OCI-LY1 (cell line): ENCODE results near the gene CHMP3.

ENCODE experiments used
- H2AFZ ChIP-seq: fragments of 200-600 bp; sonication (generic), shearing (Covaris generic); 2 replicates; pipeline ENCODE4 v1.6.0; 2014; ENCODE audit warnings: antibody characterized with exemption, mild to moderate bottlenecking, low read length
- H3F3A ChIP-seq: fragments of 200-600 bp; sonication (generic), shearing (Covaris generic); 2 replicates; pipeline ENCODE4 v1.6.0; 2014; ENCODE audit warnings: mild to moderate bottlenecking, antibody characterized with exemption, low read length, moderate library complexity; ENCODE audit not compliant: insufficient read depth
- H3K27ac ChIP-seq: fragments of 200-600 bp; sonication (generic); 2 replicates; pipeline ENCODE4 v1.5.1; 2014; ENCODE audit warnings: low read length, mixed run types, mild to moderate bottlenecking, low read depth; ENCODE audit not compliant: poor library complexity, severe bottlenecking
- H3K27me3 ChIP-seq: fragments of 200-600 bp; sonication (generic); 2 replicates; pipeline ENCODE4 v1.6.0; 2014; ENCODE audit warnings: antibody characterized with exemption, mild to moderate bottlenecking, low read length, moderate library complexity; ENCODE audit not compliant: insufficient read depth
- H3K36me3 ChIP-seq: fragments of 200-600 bp; sonication (generic); 2 replicates; pipeline ENCODE4 v1.6.1; 2014; ENCODE audit warnings: mild to moderate bottlenecking, antibody characterized with exemption, low read length, moderate library complexity, mixed read lengths; ENCODE audit not compliant: insufficient read depth
- H3K4me1 ChIP-seq: fragments of 200-600 bp; sonication (generic); 2 replicates; pipeline ENCODE4 v1.5.1; 2014; ENCODE audit warnings: mild to moderate bottlenecking, low read length, moderate library complexity; ENCODE audit not compliant: insufficient read depth, severe bottlenecking
- H3K4me2 ChIP-seq: fragments of 200-600 bp; sonication (generic), shearing (Covaris generic); 2 replicates; pipeline ENCODE4 v1.6.1; 2014; ENCODE audit warnings: low read length
- H3K4me3 ChIP-seq: fragments of 200-600 bp; sonication (generic); 2 replicates; pipeline ENCODE4 v1.5.1; 2014; ENCODE audit warnings: low read length, low read depth, mild to moderate bottlenecking, mixed read lengths; ENCODE audit not compliant: poor library complexity, severe bottlenecking
- H3K79me2 ChIP-seq: fragments of 200-600 bp; shearing (Covaris generic); 2 replicates; pipeline ENCODE4 v1.6.1; 2016; ENCODE audit warnings: mixed run types, low read length, mixed read lengths; ENCODE audit not compliant: insufficient read depth
- H3K9ac ChIP-seq: fragments of 200-600 bp; sonication (generic), shearing (Covaris generic); 2 replicates; pipeline ENCODE4 v1.6.1; 2014; ENCODE audit warnings: mild to moderate bottlenecking, low read length, mixed read lengths
- H3K9me2 ChIP-seq: fragments of 200-600 bp; sonication (generic), shearing (Covaris generic); 2 replicates; pipeline ENCODE4 v1.6.1; 2014; ENCODE audit warnings: low read depth, mild to moderate bottlenecking, low read length, mixed read lengths
- H3K9me3 ChIP-seq: fragments of 200-600 bp; shearing (Covaris generic); 2 replicates; pipeline ENCODE4 v1.6.1; 2014; ENCODE audit warnings: low read length, mixed read lengths
- H4K20me1 ChIP-seq: fragments of 200-600 bp; sonication (generic), shearing (Covaris generic); 2 replicates; pipeline ENCODE4 v1.6.0; 2016; ENCODE audit warnings: mild to moderate bottlenecking, low read length; ENCODE audit not compliant: insufficient read depth
- EZH2 ChIP-seq: fragments of 200-600 bp; sonication (generic), shearing (Covaris generic); IDR thresholded peaks from 2 replicates; pipeline ENCODE4 v1.8.0; 2017; ENCODE audit warnings: borderline replicate concordance, mixed run types, mild to moderate bottlenecking, antibody characterized with exemption, low read length, moderate library complexity, mixed read lengths
- TF ChIP-seq, protein P1 (sequence below): fragments of 200-600 bp; sonication (generic), shearing (Covaris generic); IDR thresholded peaks from 2 replicates; pipeline ENCODE4 v1.5.1; 2017; ENCODE audit warnings: mild to moderate bottlenecking, antibody characterized with exemption, low read length, moderate library complexity, mixed read lengths

CHMP3 gene

DNA sequence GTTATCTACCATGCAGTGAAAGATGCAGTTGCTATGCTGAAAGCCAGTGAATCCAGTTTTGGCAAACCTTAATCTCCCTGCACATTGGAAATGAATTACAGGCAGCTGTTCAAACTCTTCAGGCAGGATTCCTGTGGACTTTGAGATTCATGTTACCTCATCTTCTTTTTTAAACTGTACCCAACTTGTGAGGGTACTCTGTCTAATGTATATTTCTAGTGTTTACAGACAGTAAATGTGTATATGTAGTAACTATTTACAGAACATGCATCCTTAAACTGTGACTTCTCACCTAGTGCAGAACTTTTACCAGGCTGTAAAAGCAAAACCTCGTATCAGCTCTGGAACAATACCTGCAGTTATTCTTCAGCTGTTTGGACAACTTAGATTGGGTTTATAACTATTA lies 71.2 kb downstream of the CHMP3 start:
- no peak overlapping the region for H3K9ac ChIP-seq
- peaks cover 100% of the 10 kb centered on the region for H3K36me3 ChIP-seq
- no peaks in the 10 kb centered on the region for H4K20me1 ChIP-seq
- H3K4me3 ChIP-seq, result no peak overlapping the region
- no peaks in the 10 kb centered on the region for H3K4me1 ChIP-seq
- H3K9me2 ChIP-seq, result no peaks in the 10 kb centered on the region
- no peaks in the 10 kb centered on the region for H3K9me3 ChIP-seq
- TF ChIP-seq EZH2, result no peak
- TF ChIP-seq, protein P1, sequence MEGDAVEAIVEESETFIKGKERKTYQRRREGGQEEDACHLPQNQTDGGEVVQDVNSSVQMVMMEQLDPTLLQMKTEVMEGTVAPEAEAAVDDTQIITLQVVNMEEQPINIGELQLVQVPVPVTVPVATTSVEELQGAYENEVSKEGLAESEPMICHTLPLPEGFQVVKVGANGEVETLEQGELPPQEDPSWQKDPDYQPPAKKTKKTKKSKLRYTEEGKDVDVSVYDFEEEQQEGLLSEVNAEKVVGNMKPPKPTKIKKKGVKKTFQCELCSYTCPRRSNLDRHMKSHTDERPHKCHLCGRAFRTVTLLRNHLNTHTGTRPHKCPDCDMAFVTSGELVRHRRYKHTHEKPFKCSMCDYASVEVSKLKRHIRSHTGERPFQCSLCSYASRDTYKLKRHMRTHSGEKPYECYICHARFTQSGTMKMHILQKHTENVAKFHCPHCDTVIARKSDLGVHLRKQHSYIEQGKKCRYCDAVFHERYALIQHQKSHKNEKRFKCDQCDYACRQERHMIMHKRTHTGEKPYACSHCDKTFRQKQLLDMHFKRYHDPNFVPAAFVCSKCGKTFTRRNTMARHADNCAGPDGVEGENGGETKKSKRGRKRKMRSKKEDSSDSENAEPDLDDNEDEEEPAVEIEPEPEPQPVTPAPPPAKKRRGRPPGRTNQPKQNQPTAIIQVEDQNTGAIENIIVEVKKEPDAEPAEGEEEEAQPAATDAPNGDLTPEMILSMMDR, result no peak
- H3K79me2 ChIP-seq, result no peaks in the 10 kb centered on the region
- no peak overlapping the region for H3K27ac ChIP-seq
- H2AFZ ChIP-seq, result no peak overlapping the region
- H3K27me3 ChIP-seq, result no peaks in the 10 kb centered on the region
- no peak overlapping the region for H3K4me2 ChIP-seq
- no peaks in the 10 kb centered on the region for H3F3A ChIP-seq

DNA sequence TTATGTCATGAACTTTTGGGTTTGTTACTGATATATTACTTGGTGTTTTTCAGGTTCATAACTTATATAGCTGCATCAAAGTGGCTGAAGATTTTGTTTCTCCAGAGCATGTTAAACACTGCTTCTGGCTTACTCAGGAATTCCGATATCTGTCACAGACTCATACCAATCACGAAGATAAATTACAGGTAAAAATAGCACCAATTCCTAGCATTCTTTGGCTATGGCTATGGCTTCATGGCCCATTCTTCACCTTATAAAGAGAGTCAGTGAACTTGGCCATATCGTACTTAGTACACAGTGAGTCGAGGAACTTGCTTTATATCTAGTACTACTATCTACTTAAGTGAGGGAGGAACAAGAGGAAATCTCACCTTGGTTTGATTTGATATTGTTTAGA lies 72.2 kb downstream of the CHMP3 start:
- H3K27me3 ChIP-seq, result no peaks in the 10 kb centered on the region
- no peak overlapping the region for H3K4me2 ChIP-seq
- H3K4me3 ChIP-seq, result no peak overlapping the region
- H3F3A ChIP-seq, result no peaks in the 10 kb centered on the region
- no peaks in the 10 kb centered on the region for H3K9me3 ChIP-seq
- H3K27ac ChIP-seq, result no peak overlapping the region
- H3K79me2 ChIP-seq, result no peaks in the 10 kb centered on the region
- no peak overlapping the region for H2AFZ ChIP-seq
- H3K4me1 ChIP-seq, result no peaks in the 10 kb centered on the region
- H4K20me1 ChIP-seq, result no peaks in the 10 kb centered on the region
- no peaks in the 10 kb centered on the region for H3K9me2 ChIP-seq
- H3K36me3 ChIP-seq, result peaks cover 100% of the 10 kb centered on the region
- TF ChIP-seq, protein P1, result no peak
- TF ChIP-seq EZH2, result no peak
- no peak overlapping the region for H3K9ac ChIP-seq

DNA sequence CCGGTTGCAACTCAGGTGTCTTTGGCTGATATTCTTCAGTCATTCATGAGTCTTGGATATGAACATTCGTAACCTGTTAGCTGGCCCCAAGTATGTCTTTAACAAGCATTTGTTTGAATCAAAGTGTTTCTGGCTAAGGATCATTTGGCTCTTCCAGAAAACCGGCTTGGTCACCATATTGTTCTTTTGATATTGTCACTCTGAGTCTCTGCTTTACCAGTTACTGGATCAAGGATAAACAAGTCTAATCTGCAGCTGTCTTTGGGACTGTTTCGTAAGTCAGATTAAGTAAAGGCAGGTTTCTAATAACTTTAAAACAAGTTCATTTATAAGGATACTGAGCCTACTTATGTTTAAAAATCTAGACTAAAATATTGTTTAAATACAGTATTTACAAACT lies 73.0 kb downstream of the CHMP3 start:
- Histone ChIP-seq H2AFZ (no peak overlapping the region), H3K79me2 (no peaks in the 10 kb centered on the region), H3K27ac (no peak overlapping the region), H3K4me2 (no peak overlapping the region), H3K27me3 (no peaks in the 10 kb centered on the region), H3K9me3 (no peaks in the 10 kb centered on the region), H3K4me3 (no peak overlapping the region), H3K9ac (no peak overlapping the region), H3K4me1 (no peaks in the 10 kb centered on the region), H3K36me3 (peaks cover 100% of the 10 kb centered on the region), H4K20me1 (no peaks in the 10 kb centered on the region), H3K9me2 (no peaks in the 10 kb centered on the region), H3F3A (no peaks in the 10 kb centered on the region)
- no peak for TF ChIP-seq EZH2
- TF ChIP-seq, protein P1, result no peak
